ENCODE data around the gene ITK. TPM values are rescaled to one million over a fixed set of nuclear protein-coding genes. Genes with fewer than 3 reads are reported as not detected.

The ITK gene
- total and polyA plus RNA-seq, 2 donors (not counting 1 experiment from before 2014, with no cell fraction given), result 0.75 to 1.1 TPM

DNA sequence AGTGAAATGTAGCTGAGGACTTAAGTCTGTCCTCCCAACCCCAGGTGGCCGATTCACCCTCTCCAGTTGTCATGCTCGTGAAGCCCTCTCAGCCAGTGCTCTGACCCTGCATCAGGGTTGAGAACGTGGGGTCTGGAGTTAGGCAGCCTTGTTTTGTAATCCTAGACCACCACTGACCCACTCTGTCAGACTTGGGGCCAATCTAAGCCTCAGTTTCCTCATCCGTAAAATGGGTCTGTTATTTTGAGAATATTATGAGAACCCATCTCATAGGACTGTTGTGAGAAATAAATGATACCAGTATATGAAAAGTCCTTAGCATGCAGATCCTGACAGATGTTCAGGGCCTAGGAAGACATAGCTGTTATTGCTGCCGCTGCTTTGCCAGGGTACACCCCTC lies 122.4 kb downstream of the ITK start:
- no peak for TF ChIP-seq EZH2 (IDR thresholded peaks at IDR 0.05; ENCODE audit: borderline replicate concordance, insufficient read depth, low read depth, low read length, poor library complexity, severe bottlenecking)
- TF ChIP-seq, protein P1, sequence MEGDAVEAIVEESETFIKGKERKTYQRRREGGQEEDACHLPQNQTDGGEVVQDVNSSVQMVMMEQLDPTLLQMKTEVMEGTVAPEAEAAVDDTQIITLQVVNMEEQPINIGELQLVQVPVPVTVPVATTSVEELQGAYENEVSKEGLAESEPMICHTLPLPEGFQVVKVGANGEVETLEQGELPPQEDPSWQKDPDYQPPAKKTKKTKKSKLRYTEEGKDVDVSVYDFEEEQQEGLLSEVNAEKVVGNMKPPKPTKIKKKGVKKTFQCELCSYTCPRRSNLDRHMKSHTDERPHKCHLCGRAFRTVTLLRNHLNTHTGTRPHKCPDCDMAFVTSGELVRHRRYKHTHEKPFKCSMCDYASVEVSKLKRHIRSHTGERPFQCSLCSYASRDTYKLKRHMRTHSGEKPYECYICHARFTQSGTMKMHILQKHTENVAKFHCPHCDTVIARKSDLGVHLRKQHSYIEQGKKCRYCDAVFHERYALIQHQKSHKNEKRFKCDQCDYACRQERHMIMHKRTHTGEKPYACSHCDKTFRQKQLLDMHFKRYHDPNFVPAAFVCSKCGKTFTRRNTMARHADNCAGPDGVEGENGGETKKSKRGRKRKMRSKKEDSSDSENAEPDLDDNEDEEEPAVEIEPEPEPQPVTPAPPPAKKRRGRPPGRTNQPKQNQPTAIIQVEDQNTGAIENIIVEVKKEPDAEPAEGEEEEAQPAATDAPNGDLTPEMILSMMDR (IDR thresholded peaks at IDR 0.05), result no peak
- no peak overlapping the region for H2AFZ ChIP-seq (ENCODE audit: insufficient read depth, low read depth, low read length, poor library complexity, severe bottlenecking)
- Mint-ChIP-seq H3K27ac (peak overlapping the region; percentile 59), H3K4me3 (no peak overlapping the region), H3K4me1 (peaks cover 25% of the 10 kb centered on the region), H3K9me3 (ENCODE audit: insufficient read depth) (no peaks in the 10 kb centered on the region), H3K27me3 (no peaks in the 10 kb centered on the region)
- H3K27me3 ChIP-seq (replicated peaks in 1 of 4; ENCODE audit: control extremely low read depth in 1 of 4, control insufficient read depth in 3 of 4, insufficient read depth in 4 of 4, low read length in 3 of 4), result no peaks in the 10 kb centered on the region
- no peak overlapping the region for H3K9ac ChIP-seq (ENCODE audit: low read length)
- ATAC-seq (ENCODE audit: low read depth), result no peak
- 96% methylated on average over 5 of the region's 5 CpGs for WGBS (ENCODE audit: insufficient coverage)
- CTCF ChIA-PET, result interaction anchor here (1.3 to 18.5 kb wide), 2 partner anchors 24 to 48 kb away, joined by 5 to 321 read pairs; no protein-coding TSS in a partner anchor
- no peak overlapping the region for H3K4me3 ChIP-seq (ENCODE audit: control extremely low read depth in 1 of 5, extremely low read depth in 1 of 5, insufficient read depth in 1 of 5, low read depth in 2 of 5, low read length in 4 of 5)
- intact Hi-C loops (cut with micrococcal nuclease), result no loop called here
- POLR2A ChIA-PET, result no interaction called here
- H3K4me2 ChIP-seq (replicated peaks; ENCODE audit: low read depth, low read length, poor library complexity, severe bottlenecking), result no peak overlapping the region
- H3K9me3 ChIP-seq (ENCODE audit: control extremely low read depth in 1 of 3, control insufficient read depth in 2 of 3, insufficient read depth in 1 of 3, low read length in 2 of 3), result peaks cover 0 to 6% (median 0%) of the 10 kb centered on the region in 3 donors
- DNase-seq, result no peak
- H3K27ac ChIP-seq (ENCODE audit: low read length in 2 of 2), result no peak overlapping the region
- H4K20me1 ChIP-seq (ENCODE audit: control insufficient read depth, insufficient read depth, low read length, poor library complexity, severe bottlenecking), result no peaks in the 10 kb centered on the region
- peaks cover 18 to 22% of the 10 kb centered on the region in 2 donors for H3K4me1 ChIP-seq (ENCODE audit: control insufficient read depth in 2 of 2, insufficient read depth in 2 of 2, low read length in 2 of 2)
- peaks cover 2 to 75% of the 10 kb centered on the region in 2 experiments for H3K36me3 ChIP-seq (replicated peaks in 1 of 2; ENCODE audit: control extremely low read depth in 1 of 2, control insufficient read depth in 1 of 2, extremely low read depth in 1 of 2, insufficient read depth in 2 of 2, low read length in 1 of 2)
- H3K79me2 ChIP-seq (ENCODE audit: control insufficient read depth, insufficient read depth, low read length), result peaks cover 20% of the 10 kb centered on the region

DNA sequence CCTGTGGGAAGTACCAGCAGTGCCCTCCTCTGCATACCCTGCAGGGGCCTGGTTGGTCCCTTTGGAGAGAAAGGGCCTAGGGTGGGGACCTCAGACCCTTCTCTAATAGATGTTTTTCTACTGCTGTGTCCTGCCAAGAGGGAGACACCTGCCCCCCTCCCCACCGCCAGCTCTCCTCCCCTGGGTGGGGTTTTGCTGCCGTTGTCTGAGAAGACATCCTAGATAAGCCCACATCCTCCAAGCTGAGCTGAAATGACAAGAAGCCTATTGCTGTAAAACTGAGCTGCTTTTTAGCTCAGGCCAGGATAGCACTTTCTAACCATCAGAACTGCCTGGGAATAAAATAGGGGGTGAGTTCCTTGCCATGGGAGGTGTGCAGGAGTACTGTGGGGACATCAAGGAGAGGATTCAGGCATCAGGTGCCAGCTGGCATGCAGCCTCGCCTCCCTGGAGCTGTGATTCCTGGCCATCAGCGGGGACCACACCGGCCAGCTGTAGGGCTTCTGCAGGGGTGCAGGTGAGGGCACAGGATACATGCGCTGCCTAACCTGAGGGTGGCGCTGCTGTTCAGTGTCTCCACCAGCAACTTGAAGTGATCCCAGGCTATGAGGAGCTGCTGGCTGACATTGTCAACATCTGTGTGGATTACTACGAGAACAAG lies 123.2 kb downstream of the ITK start:
- Histone ChIP-seq H3K79me2 (ENCODE audit: control insufficient read depth, insufficient read depth, low read length) (peaks cover 21% of the 10 kb centered on the region), H2AFZ (ENCODE audit: insufficient read depth, low read depth, low read length, poor library complexity, severe bottlenecking) (no peak overlapping the region), H3K4me1 (ENCODE audit: control insufficient read depth in 2 of 2, insufficient read depth in 2 of 2, low read length in 2 of 2) (peaks cover 18 to 29% of the 10 kb centered on the region in 2 donors), H3K9ac (ENCODE audit: low read length) (no peak overlapping the region), H3K36me3 (replicated peaks in 1 of 2; ENCODE audit: control extremely low read depth in 1 of 2, control insufficient read depth in 1 of 2, extremely low read depth in 1 of 2, insufficient read depth in 2 of 2, low read length in 1 of 2) (peaks cover 2 to 75% of the 10 kb centered on the region in 2 experiments), H3K4me3 (ENCODE audit: control extremely low read depth in 1 of 5, extremely low read depth in 1 of 5, insufficient read depth in 1 of 5, low read depth in 2 of 5, low read length in 4 of 5) (no peak overlapping the region), H4K20me1 (ENCODE audit: control insufficient read depth, insufficient read depth, low read length, poor library complexity, severe bottlenecking) (no peaks in the 10 kb centered on the region), H3K4me2 (replicated peaks; ENCODE audit: low read depth, low read length, poor library complexity, severe bottlenecking) (no peak overlapping the region), H3K9me3 (ENCODE audit: control extremely low read depth in 1 of 3, control insufficient read depth in 2 of 3, insufficient read depth in 1 of 3, low read length in 2 of 3) (peaks cover 0 to 6% (median 0%) of the 10 kb centered on the region in 3 donors), H3K27ac (ENCODE audit: low read length in 2 of 2) (peak overlapping the region in 1 of 2 donors; percentile 41), H3K27me3 (replicated peaks in 1 of 4; ENCODE audit: control extremely low read depth in 1 of 4, control insufficient read depth in 3 of 4, insufficient read depth in 4 of 4, low read length in 3 of 4) (no peaks in the 10 kb centered on the region)
- ChIA-PET CTCF (interaction anchor here (1.1 to 18.5 kb wide), 4 partner anchors 9 to 168 kb away, joined by 3 to 321 read pairs (median 4); no protein-coding TSS in a partner anchor), POLR2A (no interaction called here)
- TF ChIP-seq, protein P1 (IDR thresholded peaks at IDR 0.05), result peak; percentile 16
- no peak for TF ChIP-seq EZH2 (IDR thresholded peaks at IDR 0.05; ENCODE audit: borderline replicate concordance, insufficient read depth, low read depth, low read length, poor library complexity, severe bottlenecking)
- WGBS (ENCODE audit: insufficient coverage), result 98% methylated on average over 6 of the region's 8 CpGs
- Mint-ChIP-seq H3K4me1 (peaks cover 32% of the 10 kb centered on the region), H3K4me3 (no peak overlapping the region), H3K9me3 (ENCODE audit: insufficient read depth) (no peaks in the 10 kb centered on the region), H3K27me3 (no peaks in the 10 kb centered on the region), H3K27ac (peak overlapping the region; percentile 56)
- ATAC-seq (ENCODE audit: low read depth), result no peak
- intact Hi-C loops (cut with micrococcal nuclease), result no loop called here
- no peak for DNase-seq

Data from B cell (primary cell).